Effector memory CD8-positive, alpha-beta T cell (primary cell): Measurements from ENCODE around the gene MSI2.

ENCODE experiments used
- ATAC-seq: fragments of 150-1000 bp; cut with Tn5 transposase; replicated peaks from 2 replicates; pipeline ENCODE4 v1.10.0; 2021; ENCODE audit warnings: mild to moderate bottlenecking, moderate library complexity
- DNase-seq, 3 experiments: peaks; one replicate each; pipeline ENCODE4 v3.0.0; 2021
- H3K27ac Mint-ChIP-seq, 2 donors: one replicate each; pipeline ENCODE4 v1.8.0; 2022; ENCODE audit warnings: mild to moderate bottlenecking in 2 of 2, mixed read lengths in 2 of 2, moderate library complexity in 2 of 2
- H3K27me3 Mint-ChIP-seq, 2 donors: one replicate each; pipeline ENCODE4 v1.8.0; 2022; ENCODE audit warnings: mixed read lengths in 2 of 2
- H3K36me3 Mint-ChIP-seq: one replicate; pipeline ENCODE4 v1.8.0; 2022; ENCODE audit warnings: mild to moderate bottlenecking, moderate library complexity, mixed read lengths; ENCODE audit not compliant: insufficient read depth
- H3K4me1 Mint-ChIP-seq, 2 donors: one replicate each; pipeline ENCODE4 v1.8.0; 2022; ENCODE audit warnings: low read depth in 2 of 2, mixed read lengths in 2 of 2
- H3K4me3 Mint-ChIP-seq, 2 donors: one replicate each; pipeline ENCODE4 v1.8.0; 2022; ENCODE audit warnings: mild to moderate bottlenecking in 2 of 2, mixed read lengths in 2 of 2, moderate library complexity in 2 of 2
- H3K9me3 Mint-ChIP-seq, 2 donors: one replicate each; pipeline ENCODE4 v1.8.0; 2022; ENCODE audit warnings: mixed read lengths in 2 of 2

Gene MSI2

DNA sequence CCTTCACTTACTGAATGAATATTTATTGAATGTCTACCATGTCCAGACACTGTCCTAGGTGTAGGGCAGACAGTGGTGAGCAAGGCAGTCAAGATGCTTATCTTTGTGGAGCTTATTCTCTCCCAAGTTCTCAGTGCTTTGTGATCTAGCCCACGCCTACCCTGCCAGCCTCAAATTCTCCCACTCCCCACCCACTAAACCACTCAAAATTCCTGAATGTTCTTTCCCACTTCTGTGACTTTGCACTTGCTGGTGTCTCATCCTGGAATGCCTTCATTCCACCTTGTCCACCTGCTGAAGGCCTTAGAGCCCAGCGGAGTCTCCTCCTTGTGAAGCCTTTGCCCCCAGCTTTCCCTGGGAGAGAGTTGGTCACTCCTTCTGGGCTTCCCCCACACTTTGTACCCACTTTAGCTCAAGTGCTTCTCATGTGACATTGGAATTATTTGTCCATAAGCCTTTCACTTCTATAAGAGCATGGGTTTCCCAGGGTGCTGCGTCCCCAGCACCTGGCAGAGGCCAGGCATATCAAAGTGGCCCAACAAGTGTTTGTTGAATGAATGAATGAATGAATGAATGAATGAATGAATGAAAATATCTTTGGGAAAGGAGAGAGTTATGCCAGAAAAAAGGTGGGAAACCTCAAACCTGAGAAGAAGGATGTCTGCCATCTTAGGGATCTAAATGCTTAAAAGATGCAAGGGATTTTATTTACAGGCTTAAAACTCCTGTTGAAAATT is 465.8 kb downstream of the MSI2 start:
- Mint-ChIP-seq H3K27ac (no peak overlapping the region), H3K4me3 (no peak overlapping the region), H3K27me3 (peaks cover 0 to 22% of the 10 kb centered on the region in 2 donors), H3K9me3 (no peaks in the 10 kb centered on the region), H3K4me1 (peaks cover 0 to 7% of the 10 kb centered on the region in 2 donors), H3K36me3 (no peaks in the 10 kb centered on the region)
- ATAC-seq (no peak), DNase-seq (no peak)

DNA sequence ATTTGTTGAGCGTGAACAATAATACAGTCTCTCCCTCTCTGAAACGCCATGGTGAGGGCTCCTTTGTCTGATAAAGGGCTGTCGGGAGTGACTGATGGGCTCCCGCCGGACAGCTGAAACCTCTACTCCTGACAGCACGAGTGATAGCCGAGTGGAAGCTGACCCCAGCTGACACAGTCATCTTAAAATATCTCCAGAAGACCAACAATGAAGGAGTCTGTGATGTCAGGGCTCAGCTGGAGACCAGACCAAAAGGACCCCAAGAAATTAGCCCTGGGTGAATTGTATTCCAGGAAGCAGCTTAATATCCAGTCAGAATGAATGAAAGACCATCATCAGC is 466.4 kb downstream of the MSI2 start:
- ATAC-seq (no peak), DNase-seq (no peak)
- no peak overlapping the region for H3K4me3 Mint-ChIP-seq
- H3K36me3 Mint-ChIP-seq: no peaks in the 10 kb centered on the region
- H3K27me3 Mint-ChIP-seq: peaks cover 0 to 17% of the 10 kb centered on the region in 2 donors
- no peak overlapping the region for H3K27ac Mint-ChIP-seq
- no peaks in the 10 kb centered on the region for H3K9me3 Mint-ChIP-seq
- H3K4me1 Mint-ChIP-seq: peaks cover 0 to 7% of the 10 kb centered on the region in 2 donors

DNA sequence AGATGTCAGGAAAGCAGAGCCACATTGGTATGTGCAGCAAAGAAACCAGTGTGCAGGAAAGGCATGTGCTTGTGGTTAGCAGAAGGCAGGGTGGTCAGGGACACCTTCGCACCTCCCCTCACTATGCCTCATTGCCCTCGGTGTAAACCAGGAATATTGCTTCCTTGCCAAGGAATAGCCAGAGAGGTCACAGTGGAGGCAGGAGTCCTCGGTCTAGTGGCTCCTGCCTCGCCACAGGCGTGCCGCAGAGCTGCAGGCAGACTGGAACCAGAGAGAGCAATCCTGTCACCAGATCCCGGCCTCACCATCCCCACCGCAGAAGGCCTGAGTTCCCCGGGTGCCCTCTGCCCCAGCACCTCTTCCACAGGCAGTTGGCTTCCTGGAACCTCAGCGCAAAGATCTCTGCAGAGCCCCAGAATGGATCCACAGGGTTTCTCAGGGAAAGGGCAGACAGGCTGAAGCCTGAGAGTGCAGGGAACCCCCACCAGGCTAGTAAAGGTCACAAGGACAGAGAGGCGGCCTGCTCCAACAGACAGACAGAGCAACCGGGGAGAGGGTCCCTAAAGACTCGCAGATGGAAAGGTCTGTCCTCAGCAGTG is 467.2 kb downstream of the MSI2 start:
- DNase-seq (no peak), ATAC-seq (no peak)
- H3K4me3 Mint-ChIP-seq: no peak overlapping the region
- peaks cover 0 to 7% of the 10 kb centered on the region in 2 donors for H3K4me1 Mint-ChIP-seq
- no peaks in the 10 kb centered on the region for H3K9me3 Mint-ChIP-seq
- H3K27me3 Mint-ChIP-seq: peaks cover 0 to 14% of the 10 kb centered on the region in 2 donors
- no peaks in the 10 kb centered on the region for H3K36me3 Mint-ChIP-seq
- no peak overlapping the region for H3K27ac Mint-ChIP-seq

DNA sequence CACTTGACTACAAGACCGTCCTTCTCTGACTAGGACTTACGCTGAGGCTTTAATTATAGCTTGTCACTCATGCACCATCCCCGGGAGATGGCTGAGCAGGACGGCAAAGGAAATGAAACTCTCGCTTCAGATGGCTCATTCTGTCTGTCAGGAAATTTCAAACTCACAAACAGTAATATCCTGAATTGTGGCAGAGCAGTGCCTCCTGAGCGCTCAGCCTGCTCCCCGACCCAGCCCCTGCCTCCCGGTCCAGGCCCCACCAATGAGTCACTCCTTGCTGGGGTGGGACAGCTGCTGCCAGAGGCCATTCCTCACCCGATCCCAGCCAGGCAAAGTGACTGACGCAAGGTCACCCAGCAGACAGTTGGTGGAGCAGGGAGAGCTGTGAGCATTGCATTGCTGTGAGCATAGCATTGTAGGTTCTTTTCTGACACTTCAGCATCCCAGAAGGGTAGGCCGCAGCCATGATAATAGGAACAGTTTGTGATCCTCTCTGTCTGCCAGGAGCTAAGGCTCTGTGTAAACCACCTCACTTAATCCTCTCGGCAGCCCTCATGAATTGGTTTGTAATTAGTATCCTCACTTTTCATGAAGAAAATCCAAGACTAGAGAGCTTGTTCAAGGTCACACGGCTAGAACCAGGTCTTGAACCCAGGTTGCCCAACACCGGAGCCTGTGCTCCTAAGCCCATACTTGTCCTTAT is 467.9 kb downstream of the MSI2 start:
- Mint-ChIP-seq H3K4me3 (no peak overlapping the region), H3K9me3 (no peaks in the 10 kb centered on the region), H3K36me3 (no peaks in the 10 kb centered on the region), H3K27me3 (peaks cover 0 to 14% of the 10 kb centered on the region in 2 donors), H3K27ac (no peak overlapping the region), H3K4me1 (peaks cover 0 to 7% of the 10 kb centered on the region in 2 donors)
- ATAC-seq (no peak), DNase-seq (no peak)

DNA sequence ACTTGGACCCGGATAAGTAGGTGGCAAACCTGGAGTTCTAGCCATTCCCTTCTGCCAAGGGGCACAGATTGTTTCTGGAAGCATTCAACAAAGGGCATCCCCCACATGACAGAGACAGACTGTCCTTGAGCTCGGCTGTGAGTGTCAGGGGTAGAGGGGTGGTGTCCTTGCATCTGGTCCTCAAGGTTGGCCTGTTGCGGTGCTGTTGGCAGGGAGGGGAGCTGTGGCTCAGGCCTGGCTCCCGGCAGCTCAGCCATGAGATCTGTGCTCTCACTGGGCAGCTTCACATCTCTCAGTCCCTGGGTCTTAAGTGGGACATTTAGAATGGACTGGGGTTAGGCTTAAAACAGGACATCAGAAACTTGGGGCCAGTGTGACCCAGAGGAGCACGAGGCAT is 468.4 kb downstream of the MSI2 start:
- H3K27me3 Mint-ChIP-seq: peaks cover 0 to 14% of the 10 kb centered on the region in 2 donors
- no peak overlapping the region for H3K27ac Mint-ChIP-seq
- H3K9me3 Mint-ChIP-seq: no peaks in the 10 kb centered on the region
- H3K4me3 Mint-ChIP-seq: no peak overlapping the region
- ATAC-seq (no peak), DNase-seq (no peak)
- H3K4me1 Mint-ChIP-seq: peaks cover 0 to 7% of the 10 kb centered on the region in 2 donors
- no peaks in the 10 kb centered on the region for H3K36me3 Mint-ChIP-seq

DNA sequence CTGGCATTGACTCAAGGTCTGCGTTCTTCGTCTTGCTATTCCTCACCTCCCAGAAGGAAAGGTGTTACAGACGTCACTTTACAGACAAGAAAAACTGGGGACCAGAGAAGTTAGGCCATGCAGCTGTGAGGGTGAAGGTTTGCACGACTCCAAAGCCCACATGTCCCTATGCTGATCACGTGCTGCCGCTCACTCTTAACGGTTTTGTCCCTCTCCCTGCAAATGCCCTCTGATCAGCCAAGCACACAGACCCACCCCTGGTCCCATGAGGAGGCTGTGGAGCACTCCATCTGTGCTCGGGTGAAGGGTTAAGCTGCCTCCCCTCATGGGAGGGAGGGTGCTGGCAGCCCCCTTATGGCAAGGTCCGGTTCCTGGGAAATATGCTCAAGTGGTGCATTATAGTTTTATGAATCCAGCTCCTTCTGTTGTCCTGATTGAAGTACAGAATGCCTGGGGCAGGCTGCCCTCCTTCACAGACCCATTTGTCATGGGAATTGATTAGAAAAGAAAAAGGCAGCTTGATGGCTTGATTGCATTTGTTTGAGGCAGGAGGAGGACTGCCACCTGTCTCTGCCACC is 470.0 kb downstream of the MSI2 start:
- H3K36me3 Mint-ChIP-seq: no peaks in the 10 kb centered on the region
- DNase-seq: no peak
- no peak overlapping the region for H3K4me3 Mint-ChIP-seq
- peaks cover 0 to 14% of the 10 kb centered on the region in 2 donors for H3K27me3 Mint-ChIP-seq
- H3K4me1 Mint-ChIP-seq: peaks cover 5 to 7% of the 10 kb centered on the region in 2 donors
- no peak overlapping the region for H3K27ac Mint-ChIP-seq
- no peaks in the 10 kb centered on the region for H3K9me3 Mint-ChIP-seq
- ATAC-seq: no peak

DNA sequence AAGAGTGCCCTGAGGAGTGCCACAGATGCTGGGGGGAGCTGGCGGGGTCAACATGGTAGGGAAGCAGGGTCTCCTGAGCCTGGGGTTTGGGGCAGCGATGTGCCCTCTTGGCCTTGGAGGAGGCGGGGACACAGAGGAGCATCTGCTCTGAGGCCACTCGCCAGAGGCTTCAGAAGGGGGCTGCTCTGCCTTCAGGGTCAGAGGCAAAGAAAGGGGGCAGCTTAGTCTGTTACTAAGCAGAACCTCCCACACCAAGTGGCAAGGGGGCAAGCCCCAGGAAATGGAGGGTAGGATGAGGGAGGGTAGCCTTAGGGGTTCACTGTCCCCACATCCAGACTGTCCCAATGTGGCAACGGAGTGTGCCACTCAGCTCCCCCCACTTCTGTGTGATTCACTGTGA is 470.5 kb downstream of the MSI2 start:
- Mint-ChIP-seq H3K4me1 (peaks cover 5 to 7% of the 10 kb centered on the region in 2 donors), H3K27ac (no peak overlapping the region), H3K4me3 (no peak overlapping the region), H3K36me3 (no peaks in the 10 kb centered on the region), H3K27me3 (peaks cover 0 to 14% of the 10 kb centered on the region in 2 donors), H3K9me3 (no peaks in the 10 kb centered on the region)
- no peak for ATAC-seq
- DNase-seq: no peak

DNA sequence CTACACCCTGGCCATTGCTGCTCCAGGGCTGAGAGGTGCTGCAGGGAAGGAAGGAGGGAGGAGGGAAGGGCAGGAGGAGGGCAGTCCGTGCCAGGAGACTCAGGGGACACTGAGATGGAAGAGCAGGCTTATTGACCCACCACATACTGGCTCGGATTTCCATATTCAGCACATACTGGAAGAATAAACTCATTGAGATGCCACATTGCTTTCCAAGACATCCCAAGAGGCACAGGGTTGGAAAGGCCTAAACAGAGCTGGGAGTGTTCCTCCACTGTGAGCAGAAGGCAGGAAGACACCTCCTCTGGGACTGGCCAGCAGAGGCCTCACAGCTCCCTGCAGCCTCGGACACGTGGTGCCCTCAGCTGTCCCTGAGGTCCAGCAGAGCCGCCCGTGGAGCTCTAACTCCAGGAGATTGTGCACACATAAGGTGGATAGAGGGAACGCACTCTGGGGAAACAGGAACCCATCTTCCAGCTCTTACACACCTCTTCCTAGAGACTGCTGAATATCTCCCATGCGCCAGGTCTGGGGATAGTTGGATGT is 471.4 kb downstream of the MSI2 start:
- no peaks in the 10 kb centered on the region for H3K9me3 Mint-ChIP-seq
- H3K4me3 Mint-ChIP-seq: no peak overlapping the region
- no peak overlapping the region for H3K27ac Mint-ChIP-seq
- ATAC-seq (no peak), DNase-seq (no peak)
- H3K27me3 Mint-ChIP-seq: peaks cover 0 to 14% of the 10 kb centered on the region in 2 donors
- H3K4me1 Mint-ChIP-seq: peaks cover 5 to 7% of the 10 kb centered on the region in 2 donors
- no peaks in the 10 kb centered on the region for H3K36me3 Mint-ChIP-seq

DNA sequence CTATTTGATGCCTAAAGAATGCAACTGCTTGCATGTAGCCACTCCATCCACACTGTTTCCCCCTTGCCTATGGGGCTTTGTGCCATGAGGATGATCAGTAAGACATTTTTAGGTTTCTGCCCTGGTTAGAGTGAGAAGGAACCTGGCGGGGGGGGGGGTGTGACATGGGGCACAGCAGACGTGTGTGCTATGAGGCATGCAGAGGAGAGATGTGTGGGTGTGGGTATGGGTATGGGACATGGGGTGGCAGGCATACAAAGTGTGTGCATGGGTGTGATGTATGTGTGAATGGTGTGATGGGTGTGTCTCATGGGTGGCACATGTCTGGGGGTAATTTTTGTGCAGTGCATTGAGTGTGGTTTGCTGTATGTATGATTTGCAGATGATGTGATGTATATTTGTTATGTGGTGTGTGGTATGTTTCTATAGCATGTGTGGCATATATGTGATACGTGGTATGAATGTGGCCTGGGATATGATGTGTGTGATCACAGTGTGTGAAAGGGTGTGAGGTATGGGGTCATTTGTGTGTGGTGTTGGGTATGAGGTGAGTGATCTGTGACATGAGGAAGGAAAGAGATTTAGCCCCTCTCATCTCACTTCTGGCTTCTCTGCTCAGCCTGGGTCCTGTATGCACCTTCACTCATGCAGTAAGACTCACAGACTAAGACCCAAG is 473.8 kb downstream of the MSI2 start:
- Mint-ChIP-seq H3K36me3 (no peaks in the 10 kb centered on the region), H3K27ac (no peak overlapping the region), H3K4me1 (peaks cover 0 to 5% of the 10 kb centered on the region in 2 donors), H3K4me3 (no peak overlapping the region), H3K9me3 (no peaks in the 10 kb centered on the region), H3K27me3 (peaks cover 0 to 2% of the 10 kb centered on the region in 2 donors)
- no peak for DNase-seq
- no peak for ATAC-seq

DNA sequence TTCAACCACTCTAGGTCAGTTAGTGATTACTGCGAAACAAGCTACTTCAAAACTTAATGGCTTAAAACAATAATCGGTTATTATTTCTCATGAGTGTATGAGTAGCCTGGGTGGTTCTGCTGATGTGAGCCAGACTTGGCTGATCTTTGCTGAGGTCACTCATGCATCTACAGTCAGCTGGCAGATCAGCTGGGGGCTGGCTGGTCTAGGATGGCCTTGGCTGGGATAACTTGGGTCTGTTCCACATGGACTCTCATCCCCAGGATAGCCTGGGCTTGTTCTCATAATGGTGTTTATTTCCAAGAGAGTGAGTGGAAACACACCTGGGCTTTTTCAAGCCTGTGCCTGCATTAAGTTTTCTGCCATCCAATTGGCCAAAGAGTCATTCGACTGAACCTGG is 475.7 kb downstream of the MSI2 start:
- peaks cover 0 to 5% of the 10 kb centered on the region in 2 donors for H3K4me1 Mint-ChIP-seq
- H3K27me3 Mint-ChIP-seq: no peaks in the 10 kb centered on the region
- H3K4me3 Mint-ChIP-seq: no peak overlapping the region

DNA sequence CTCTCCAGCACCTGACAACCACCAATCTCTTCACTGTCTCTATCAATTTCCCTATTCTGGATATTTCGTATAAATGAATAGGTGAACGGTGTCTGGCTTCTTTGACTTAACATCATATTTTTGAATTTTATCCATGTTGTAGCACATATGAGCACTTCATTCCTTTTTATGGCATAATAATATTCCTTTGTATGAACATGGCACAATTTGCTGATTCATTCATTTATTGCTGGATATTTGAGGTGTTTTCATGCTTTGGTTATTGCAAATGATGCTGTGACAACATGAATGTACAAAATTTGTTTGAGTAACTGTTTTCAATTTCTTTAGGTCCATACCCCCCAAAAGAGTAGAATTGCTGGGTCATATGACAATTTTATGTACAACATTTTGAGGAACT is 476.8 kb downstream of the MSI2 start:
- Mint-ChIP-seq H3K4me1 (peaks cover 0 to 5% of the 10 kb centered on the region in 2 donors), H3K27ac (no peak overlapping the region), H3K9me3 (no peaks in the 10 kb centered on the region), H3K36me3 (no peaks in the 10 kb centered on the region), H3K4me3 (no peak overlapping the region), H3K27me3 (no peaks in the 10 kb centered on the region)
- ATAC-seq: no peak
- DNase-seq: no peak

More for the DNA sequence above, 475.7 kb downstream of the MSI2 start:
- Mint-ChIP-seq H3K27ac (no peak overlapping the region), H3K36me3 (no peaks in the 10 kb centered on the region), H3K9me3 (no peaks in the 10 kb centered on the region)
- ATAC-seq: no peak
- no peak for DNase-seq
